22Rv1 (cell line): ENCODE measurements around the gene MAD1L1.

ENCODE experiments used
- ZFX ChIP-seq: fragments of 450-650 bp; IDR thresholded peaks from 2 replicates; pipeline ENCODE4 v1.6.1; 2017; ENCODE audit warnings: antibody characterized with exemption, borderline replicate concordance
- TF ChIP-seq, protein P1 (sequence below): fragments of 450-650 bp; IDR thresholded peaks from 2 replicates; pipeline ENCODE4 v1.5.1; 2017; ENCODE audit warnings: mild to moderate bottlenecking

- TF ChIP-seq, protein P1, sequence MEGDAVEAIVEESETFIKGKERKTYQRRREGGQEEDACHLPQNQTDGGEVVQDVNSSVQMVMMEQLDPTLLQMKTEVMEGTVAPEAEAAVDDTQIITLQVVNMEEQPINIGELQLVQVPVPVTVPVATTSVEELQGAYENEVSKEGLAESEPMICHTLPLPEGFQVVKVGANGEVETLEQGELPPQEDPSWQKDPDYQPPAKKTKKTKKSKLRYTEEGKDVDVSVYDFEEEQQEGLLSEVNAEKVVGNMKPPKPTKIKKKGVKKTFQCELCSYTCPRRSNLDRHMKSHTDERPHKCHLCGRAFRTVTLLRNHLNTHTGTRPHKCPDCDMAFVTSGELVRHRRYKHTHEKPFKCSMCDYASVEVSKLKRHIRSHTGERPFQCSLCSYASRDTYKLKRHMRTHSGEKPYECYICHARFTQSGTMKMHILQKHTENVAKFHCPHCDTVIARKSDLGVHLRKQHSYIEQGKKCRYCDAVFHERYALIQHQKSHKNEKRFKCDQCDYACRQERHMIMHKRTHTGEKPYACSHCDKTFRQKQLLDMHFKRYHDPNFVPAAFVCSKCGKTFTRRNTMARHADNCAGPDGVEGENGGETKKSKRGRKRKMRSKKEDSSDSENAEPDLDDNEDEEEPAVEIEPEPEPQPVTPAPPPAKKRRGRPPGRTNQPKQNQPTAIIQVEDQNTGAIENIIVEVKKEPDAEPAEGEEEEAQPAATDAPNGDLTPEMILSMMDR = no peak
- no peak for TF ChIP-seq ZFX
Measured at GRCh38 chr7:1965579-1966294, 267.0 kb downstream of the MAD1L1 start.
